Measurements from ENCODE around the gene GRHPR.

The GRHPR gene

GRCh38 chr9:37441776-37442370, 19.4 kb downstream of the GRHPR start:
- no peak for DNase-seq (ENCODE audit: extremely low read depth, low read depth)
- TF ChIP-seq CTCF (IDR thresholded peaks at IDR 0.05; ENCODE audit: low read depth, low read length), result no peak

- TF ChIP-seq CTCF (IDR thresholded peaks at IDR 0.05; ENCODE audit: low read depth, low read length), result no peak
- DNase-seq (ENCODE audit: extremely low read depth, low read depth), result no peak
Observed at GRCh38 chr9:37442556-37442955, 20.1 kb downstream of the GRHPR start.

GRCh38 chr9:37443566-37443965, 21.1 kb downstream of the GRHPR start:
- DNase-seq (ENCODE audit: extremely low read depth, low read depth), result no peak
- TF ChIP-seq CTCF (IDR thresholded peaks at IDR 0.05; ENCODE audit: low read depth, low read length), result no peak

- DNase-seq (ENCODE audit: extremely low read depth, low read depth), result no peak
- TF ChIP-seq CTCF (IDR thresholded peaks at IDR 0.05; ENCODE audit: low read depth, low read length), result no peak
Observed at GRCh38 chr9:37444890-37445289, 22.4 kb downstream of the GRHPR start.

GRCh38 chr9:37445832-37446231, 23.3 kb downstream of the GRHPR start:
- DNase-seq (ENCODE audit: extremely low read depth, low read depth), result no peak
- no peak for TF ChIP-seq CTCF (IDR thresholded peaks at IDR 0.05; ENCODE audit: low read depth, low read length)

- no peak for DNase-seq (ENCODE audit: extremely low read depth, low read depth)
- TF ChIP-seq CTCF (IDR thresholded peaks at IDR 0.05; ENCODE audit: low read depth, low read length), result no peak
Observed at GRCh38 chr9:37446401-37446800, 23.9 kb downstream of the GRHPR start.

GRCh38 chr9:37447111-37447510, 24.6 kb downstream of the GRHPR start:
- DNase-seq (ENCODE audit: extremely low read depth, low read depth), result no peak
- no peak for TF ChIP-seq CTCF (IDR thresholded peaks at IDR 0.05; ENCODE audit: low read depth, low read length)
